ENCODE measurements around the gene RELN.

The RELN gene

GRCh38 chr7:103705542-103705941 is 283.9 kb downstream of the RELN start (continued):
- TF ChIP-seq HOXD13 (CRISPR knock-in tag; IDR thresholded peaks at IDR 0.05; ENCODE audit: borderline replicate concordance), result no peak

DNA sequence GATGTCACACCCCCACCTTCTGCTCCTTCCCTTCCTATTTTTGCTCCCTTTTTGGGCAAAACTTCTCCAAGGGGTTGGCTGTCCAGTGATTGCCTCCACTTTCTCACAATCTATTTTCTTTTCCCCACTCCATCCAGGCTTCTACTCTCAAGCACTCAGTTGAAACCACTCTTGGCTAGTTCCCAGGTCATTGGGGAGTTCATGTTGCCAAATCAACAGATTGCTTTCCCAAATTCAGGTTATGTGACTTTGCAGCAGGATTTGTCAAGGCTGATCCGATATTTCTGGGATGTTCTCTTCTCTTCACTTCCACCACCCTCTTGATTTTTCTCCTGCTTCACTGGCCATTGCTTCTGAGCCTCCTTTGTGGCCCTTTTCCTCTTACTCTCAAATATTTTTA is 284.8 kb downstream of the RELN start:
- ChIA-PET POLR2A (no interaction called here), CTCF (no interaction called here)
- Histone ChIP-seq H3K36me3 (ENCODE audit: control insufficient read depth in 2 of 2, insufficient read depth in 1 of 2, low read length in 2 of 2) (no peaks in the 10 kb centered on the region), H3K27ac (ENCODE audit: extremely low read depth, low read depth, low read length) (no peak overlapping the region), H3K4me1 (ENCODE audit: control insufficient read depth, insufficient read depth, low read length) (no peaks in the 10 kb centered on the region), H3K4me3 (ENCODE audit: low read depth, low read length) (no peak overlapping the region), H3K9me3 (ENCODE audit: control insufficient read depth, insufficient read depth, low read depth, low read length) (no peaks in the 10 kb centered on the region)
- TF ChIP-seq ZNF600 (tag by site-specific recombination; IDR thresholded peaks at IDR 0.05) (no peak), ZNF10 (tag by site-specific recombination; IDR thresholded peaks at IDR 0.05) (no peak), ZNF366 (tag by site-specific recombination; conservative IDR thresholded peaks at IDR 0.05) (no peak), ZNF560 (tag by site-specific recombination; IDR thresholded peaks at IDR 0.05; ENCODE audit: borderline replicate concordance) (no peak), YY2 (tag by site-specific recombination; IDR thresholded peaks at IDR 0.05) (no peak), ZNF704 (tag by site-specific recombination; IDR thresholded peaks at IDR 0.05) (no peak)
- TF ChIP-seq, protein P1, sequence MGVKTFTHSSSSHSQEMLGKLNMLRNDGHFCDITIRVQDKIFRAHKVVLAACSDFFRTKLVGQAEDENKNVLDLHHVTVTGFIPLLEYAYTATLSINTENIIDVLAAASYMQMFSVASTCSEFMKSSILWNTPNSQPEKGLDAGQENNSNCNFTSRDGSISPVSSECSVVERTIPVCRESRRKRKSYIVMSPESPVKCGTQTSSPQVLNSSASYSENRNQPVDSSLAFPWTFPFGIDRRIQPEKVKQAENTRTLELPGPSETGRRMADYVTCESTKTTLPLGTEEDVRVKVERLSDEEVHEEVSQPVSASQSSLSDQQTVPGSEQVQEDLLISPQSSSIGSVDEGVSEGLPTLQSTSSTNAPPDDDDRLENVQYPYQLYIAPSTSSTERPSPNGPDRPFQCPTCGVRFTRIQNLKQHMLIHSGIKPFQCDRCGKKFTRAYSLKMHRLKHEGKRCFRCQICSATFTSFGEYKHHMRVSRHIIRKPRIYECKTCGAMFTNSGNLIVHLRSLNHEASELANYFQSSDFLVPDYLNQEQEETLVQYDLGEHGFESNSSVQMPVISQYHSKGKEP (tag by site-specific recombination; IDR thresholded peaks at IDR 0.05), result no peak

GRCh38 chr7:103702982-103703381 is 286.5 kb downstream of the RELN start:
- POLR2A ChIA-PET, result interaction anchor here (1.1 kb wide), 1 partner anchor 33 kb away, joined by 3 read pairs; no protein-coding TSS in a partner anchor
- Histone ChIP-seq H3K9me3 (ENCODE audit: control insufficient read depth, insufficient read depth, low read depth, low read length) (no peaks in the 10 kb centered on the region), H3K4me1 (ENCODE audit: control insufficient read depth, insufficient read depth, low read length) (no peaks in the 10 kb centered on the region), H3K36me3 (ENCODE audit: control insufficient read depth in 2 of 2, insufficient read depth in 1 of 2, low read length in 2 of 2) (no peaks in the 10 kb centered on the region), H3K4me3 (ENCODE audit: low read depth, low read length) (no peak overlapping the region), H3K27ac (ENCODE audit: extremely low read depth, low read depth, low read length) (no peak overlapping the region)
- CTCF ChIA-PET, result interaction anchor here (0.6 kb wide), 2 partner anchors 35 to 128 kb away, joined by 3 to 5 read pairs; no protein-coding TSS in a partner anchor
- TF ChIP-seq PRDM10 (tag by site-specific recombination; IDR thresholded peaks at IDR 0.05) (no peak), ZNF146 (tag by site-specific recombination; IDR thresholded peaks at IDR 0.05) (no peak), ZNF768 (tag by site-specific recombination; IDR thresholded peaks at IDR 0.05) (no peak), ZNF677 (tag by site-specific recombination; IDR thresholded peaks at IDR 0.05) (no peak)

- no peaks in the 10 kb centered on the region for H3K9me3 ChIP-seq (ENCODE audit: control insufficient read depth, insufficient read depth, low read depth, low read length)
- ChIA-PET POLR2A (interaction anchor here (1.1 kb wide), 1 partner anchor 34 kb away, joined by 3 read pairs; no protein-coding TSS in a partner anchor), CTCF (interaction anchor here (0.6 to 0.8 kb wide), 4 partner anchors 35 to 234 kb away, joined by 3 to 5 read pairs (median 4); no protein-coding TSS in a partner anchor)
- H3K36me3 ChIP-seq (ENCODE audit: control insufficient read depth in 2 of 2, insufficient read depth in 1 of 2, low read length in 2 of 2), result no peaks in the 10 kb centered on the region
- H3K27ac ChIP-seq (ENCODE audit: extremely low read depth, low read depth, low read length), result no peak overlapping the region
- H3K4me1 ChIP-seq (ENCODE audit: control insufficient read depth, insufficient read depth, low read length), result no peaks in the 10 kb centered on the region
- H3K4me3 ChIP-seq (ENCODE audit: low read depth, low read length), result no peak overlapping the region
- TF ChIP-seq ZNF701 (tag by site-specific recombination; IDR thresholded peaks at IDR 0.05), result no peak
- TF ChIP-seq ZNF677 (tag by site-specific recombination; IDR thresholded peaks at IDR 0.05), result no peak
- TF ChIP-seq ZNF521 (tag by site-specific recombination; IDR thresholded peaks at IDR 0.05), result no peak
- TF ChIP-seq ZBTB48 (tag by site-specific recombination; IDR thresholded peaks at IDR 0.05), result no peak
- no peak for TF ChIP-seq ZNF624 (tag by site-specific recombination; IDR thresholded peaks at IDR 0.05)
- no peak for TF ChIP-seq ZNF280C (tag by site-specific recombination; IDR thresholded peaks at IDR 0.05)
- TF ChIP-seq ZNF704 (tag by site-specific recombination; IDR thresholded peaks at IDR 0.05), result no peak
- TF ChIP-seq EGR2 (tag by site-specific recombination; IDR thresholded peaks at IDR 0.05; ENCODE audit: low read depth), result no peak
- no peak for TF ChIP-seq ZNF580 (tag by site-specific recombination; IDR thresholded peaks at IDR 0.05)
These were observed 287.0 kb downstream of the RELN start for GRCh38 chr7:103702454-103702853.

All from HEK293 (cell line).